Measurements from ENCODE around the gene PAPLN.

PAPLN gene

GRCh38 chr14:73209953-73210352 is 27.4 kb upstream of the PAPLN start:
- no peaks in the 10 kb centered on the region for H3K4me1 ChIP-seq (ENCODE audit: control insufficient read depth, insufficient read depth, low read length)
- no peak overlapping the region for H3K27ac ChIP-seq (ENCODE audit: low read length)
- no peak overlapping the region for H3K4me3 ChIP-seq (ENCODE audit: low read length in 2 of 2)
- no peaks in the 10 kb centered on the region for H3K9me3 ChIP-seq (ENCODE audit: control insufficient read depth in 2 of 2, low read length in 2 of 2)
- H3K27me3 ChIP-seq (ENCODE audit: control insufficient read depth in 1 of 2, insufficient read depth in 2 of 2, low read length in 2 of 2): no peaks in the 10 kb centered on the region
- no peak overlapping the region for H3K9ac ChIP-seq (ENCODE audit: low read length in 2 of 2)
- peaks cover 30 to 38% of the 10 kb centered on the region in 2 donors for H3K36me3 ChIP-seq (ENCODE audit: control insufficient read depth in 2 of 2, insufficient read depth in 2 of 2, low read length in 2 of 2)

DNA sequence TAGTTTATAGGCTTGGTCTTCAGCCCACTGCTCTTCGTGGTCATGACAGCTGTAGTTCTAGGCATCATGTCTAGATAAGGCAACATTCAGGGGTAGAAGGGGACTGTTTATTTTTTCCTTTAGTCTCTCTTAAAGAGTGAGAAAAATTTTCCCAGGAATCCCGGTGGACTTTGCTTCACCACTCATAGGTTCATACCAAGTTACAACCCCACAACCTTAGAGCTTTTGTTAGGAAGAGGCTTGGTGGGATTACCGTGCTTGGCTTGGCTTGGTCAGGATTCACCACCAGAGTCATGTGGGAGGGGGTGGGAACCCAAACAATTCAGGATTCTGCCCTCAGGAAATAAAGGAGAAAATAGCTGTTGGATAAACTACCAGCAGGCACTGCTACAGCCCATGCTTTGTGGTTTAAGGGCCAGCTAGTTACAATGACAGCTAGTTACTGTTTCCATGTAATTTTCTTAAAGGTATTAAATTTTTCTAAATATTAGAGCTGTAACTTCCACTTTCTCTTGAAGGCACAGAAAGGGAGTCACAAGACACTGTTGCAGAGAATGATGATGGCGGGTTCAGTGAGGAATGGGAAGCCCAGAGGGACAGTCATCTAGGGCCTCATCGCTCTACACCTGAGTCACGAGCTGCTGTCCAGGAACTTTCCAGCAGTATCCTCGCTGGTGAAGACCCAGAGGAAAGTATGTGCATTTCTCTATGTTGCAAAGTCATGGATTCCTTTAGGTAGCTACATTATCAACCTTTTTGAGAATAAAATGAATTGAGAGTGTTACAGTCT is 25.9 kb upstream of the PAPLN start:
- H3K4me3 ChIP-seq (ENCODE audit: low read length in 2 of 2): no peak overlapping the region
- H3K9ac ChIP-seq (ENCODE audit: low read length in 2 of 2): no peak overlapping the region
- H3K36me3 ChIP-seq (ENCODE audit: control insufficient read depth in 2 of 2, insufficient read depth in 2 of 2, low read length in 2 of 2): peaks cover 30 to 38% of the 10 kb centered on the region in 2 donors
- H3K9me3 ChIP-seq (ENCODE audit: control insufficient read depth in 2 of 2, low read length in 2 of 2): no peaks in the 10 kb centered on the region
- H3K27me3 ChIP-seq (ENCODE audit: control insufficient read depth in 1 of 2, insufficient read depth in 2 of 2, low read length in 2 of 2): no peaks in the 10 kb centered on the region
- no peak overlapping the region for H3K27ac ChIP-seq (ENCODE audit: low read length)
- no peaks in the 10 kb centered on the region for H3K4me1 ChIP-seq (ENCODE audit: control insufficient read depth, insufficient read depth, low read length)

GRCh38 chr14:73216030-73216429 is 21.3 kb upstream of the PAPLN start:
- no peak overlapping the region for H3K9ac ChIP-seq (ENCODE audit: low read length in 2 of 2)
- no peaks in the 10 kb centered on the region for H3K27me3 ChIP-seq (ENCODE audit: control insufficient read depth in 1 of 2, insufficient read depth in 2 of 2, low read length in 2 of 2)
- H3K9me3 ChIP-seq (ENCODE audit: control insufficient read depth in 2 of 2, low read length in 2 of 2): no peaks in the 10 kb centered on the region
- H3K36me3 ChIP-seq (ENCODE audit: control insufficient read depth in 2 of 2, insufficient read depth in 2 of 2, low read length in 2 of 2): peaks cover 37 to 38% of the 10 kb centered on the region in 2 donors
- no peak overlapping the region for H3K4me3 ChIP-seq (ENCODE audit: low read length in 2 of 2)
- no peaks in the 10 kb centered on the region for H3K4me1 ChIP-seq (ENCODE audit: control insufficient read depth, insufficient read depth, low read length)
- no peak overlapping the region for H3K27ac ChIP-seq (ENCODE audit: low read length)

- Histone ChIP-seq H3K4me3 (ENCODE audit: low read length in 2 of 2) (no peak overlapping the region), H3K27me3 (ENCODE audit: control insufficient read depth in 1 of 2, insufficient read depth in 2 of 2, low read length in 2 of 2) (no peaks in the 10 kb centered on the region)
These were observed 19.9 kb upstream of the PAPLN start for GRCh38 chr14:73217411-73217810.

DNA sequence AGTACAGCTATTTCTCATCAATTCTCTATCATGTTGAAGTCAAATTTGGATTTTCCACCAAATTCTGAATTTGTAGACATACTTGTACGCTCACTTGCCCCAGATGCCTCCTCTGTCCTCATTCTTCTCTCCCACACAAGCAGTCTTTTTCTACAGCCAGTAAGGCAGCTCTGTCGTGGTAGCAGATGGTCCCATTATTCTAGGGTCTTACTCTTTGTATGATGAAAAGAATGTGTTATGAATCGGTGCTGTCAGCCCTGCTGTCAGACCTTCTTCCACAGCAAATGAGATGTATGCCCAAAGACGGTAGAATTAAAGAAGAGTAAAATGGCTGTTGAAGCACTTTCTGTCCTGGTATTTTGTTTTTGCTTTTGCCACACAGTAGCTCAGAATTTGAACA is 17.2 kb upstream of the PAPLN start:
- Histone ChIP-seq H3K9ac (ENCODE audit: low read length in 2 of 2) (no peak overlapping the region), H3K4me1 (ENCODE audit: control insufficient read depth, insufficient read depth, low read length) (peaks cover 10% of the 10 kb centered on the region), H3K36me3 (ENCODE audit: control insufficient read depth in 2 of 2, insufficient read depth in 2 of 2, low read length in 2 of 2) (peaks cover 19 to 29% of the 10 kb centered on the region in 2 donors), H3K27ac (ENCODE audit: low read length) (no peak overlapping the region), H3K27me3 (ENCODE audit: control insufficient read depth in 1 of 2, insufficient read depth in 2 of 2, low read length in 2 of 2) (no peaks in the 10 kb centered on the region), H3K9me3 (ENCODE audit: control insufficient read depth in 2 of 2, low read length in 2 of 2) (no peaks in the 10 kb centered on the region), H3K4me3 (ENCODE audit: low read length in 2 of 2) (no peak overlapping the region)

More at GRCh38 chr14:73217411-73217810, 19.9 kb upstream of the PAPLN start:
- no peaks in the 10 kb centered on the region for H3K4me1 ChIP-seq (ENCODE audit: control insufficient read depth, insufficient read depth, low read length)
- H3K27ac ChIP-seq (ENCODE audit: low read length): no peak overlapping the region
- H3K9ac ChIP-seq (ENCODE audit: low read length in 2 of 2): no peak overlapping the region
- no peaks in the 10 kb centered on the region for H3K9me3 ChIP-seq (ENCODE audit: control insufficient read depth in 2 of 2, low read length in 2 of 2)
- peaks cover 30 to 31% of the 10 kb centered on the region in 2 donors for H3K36me3 ChIP-seq (ENCODE audit: control insufficient read depth in 2 of 2, insufficient read depth in 2 of 2, low read length in 2 of 2)

DNA sequence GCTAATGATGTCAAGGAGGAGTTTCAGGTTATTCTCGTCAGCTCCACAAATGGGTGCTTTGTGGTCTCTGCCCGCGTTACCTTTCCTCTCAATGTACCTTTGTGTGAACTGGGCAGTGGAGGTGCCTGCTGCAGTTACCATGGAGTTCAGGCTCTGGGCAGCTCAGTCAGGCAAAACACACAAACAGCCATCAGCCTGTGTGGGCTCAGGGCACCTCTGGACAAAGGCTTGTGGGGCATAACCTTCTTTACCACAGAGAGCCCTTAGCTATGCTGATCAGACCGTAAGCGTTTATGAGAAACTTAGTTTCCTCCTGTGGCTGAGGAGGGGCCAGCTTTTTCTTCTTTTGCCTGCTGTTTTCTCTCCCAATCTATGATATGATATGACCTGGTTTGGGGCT is 16.7 kb upstream of the PAPLN start:
- H3K27ac ChIP-seq (ENCODE audit: low read length): no peak overlapping the region
- H3K9ac ChIP-seq (ENCODE audit: low read length in 2 of 2): no peak overlapping the region
- no peaks in the 10 kb centered on the region for H3K9me3 ChIP-seq (ENCODE audit: control insufficient read depth in 2 of 2, low read length in 2 of 2)
- H3K4me3 ChIP-seq (ENCODE audit: low read length in 2 of 2): no peak overlapping the region
- H3K27me3 ChIP-seq (ENCODE audit: control insufficient read depth in 1 of 2, insufficient read depth in 2 of 2, low read length in 2 of 2): no peaks in the 10 kb centered on the region
- H3K4me1 ChIP-seq (ENCODE audit: control insufficient read depth, insufficient read depth, low read length): peaks cover 10% of the 10 kb centered on the region
- peaks cover 19 to 29% of the 10 kb centered on the region in 2 donors for H3K36me3 ChIP-seq (ENCODE audit: control insufficient read depth in 2 of 2, insufficient read depth in 2 of 2, low read length in 2 of 2)

GRCh38 chr14:73221945-73222344 is 15.4 kb upstream of the PAPLN start:
- Histone ChIP-seq H3K27ac (ENCODE audit: low read length) (no peak overlapping the region), H3K4me3 (ENCODE audit: low read length in 2 of 2) (no peak overlapping the region), H3K9me3 (ENCODE audit: control insufficient read depth in 2 of 2, low read length in 2 of 2) (no peaks in the 10 kb centered on the region), H3K27me3 (ENCODE audit: control insufficient read depth in 1 of 2, insufficient read depth in 2 of 2, low read length in 2 of 2) (no peaks in the 10 kb centered on the region), H3K9ac (ENCODE audit: low read length in 2 of 2) (no peak overlapping the region), H3K4me1 (ENCODE audit: control insufficient read depth, insufficient read depth, low read length) (peaks cover 10% of the 10 kb centered on the region), H3K36me3 (ENCODE audit: control insufficient read depth in 2 of 2, insufficient read depth in 2 of 2, low read length in 2 of 2) (peaks cover 19 to 29% of the 10 kb centered on the region in 2 donors)

DNA sequence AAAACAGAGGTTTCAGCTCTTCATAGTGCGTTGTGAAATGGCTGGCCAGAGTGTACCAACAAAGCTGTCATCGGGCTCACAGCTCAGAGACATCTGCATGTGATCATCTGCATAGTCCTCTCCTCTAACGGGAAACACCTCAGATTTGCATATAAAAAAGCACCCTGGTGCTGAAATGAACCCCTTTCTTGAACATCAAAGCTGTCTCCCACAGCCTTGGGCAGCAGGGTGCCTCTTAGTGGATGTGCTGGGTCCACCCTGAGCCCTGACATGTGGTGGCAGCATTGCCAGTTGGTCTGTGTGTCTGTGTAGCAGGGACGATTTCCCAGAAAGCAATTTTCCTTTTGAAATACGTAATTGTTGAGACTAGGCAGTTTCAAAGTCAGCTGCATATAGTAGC is 14.3 kb upstream of the PAPLN start:
- H3K36me3 ChIP-seq (ENCODE audit: control insufficient read depth in 2 of 2, insufficient read depth in 2 of 2, low read length in 2 of 2): peaks cover 13 to 23% of the 10 kb centered on the region in 2 donors
- peak overlapping the region in 1 of 2 donors; percentile 2 for H3K9ac ChIP-seq (ENCODE audit: low read length in 2 of 2)
- peak overlapping the region; percentile 46 for H3K27ac ChIP-seq (ENCODE audit: low read length)
- peaks cover 13% of the 10 kb centered on the region for H3K4me1 ChIP-seq (ENCODE audit: control insufficient read depth, insufficient read depth, low read length)
- no peaks in the 10 kb centered on the region for H3K27me3 ChIP-seq (ENCODE audit: control insufficient read depth in 1 of 2, insufficient read depth in 2 of 2, low read length in 2 of 2)
- H3K9me3 ChIP-seq (ENCODE audit: control insufficient read depth in 2 of 2, low read length in 2 of 2): no peaks in the 10 kb centered on the region
- no peak overlapping the region for H3K4me3 ChIP-seq (ENCODE audit: low read length in 2 of 2)

DNA sequence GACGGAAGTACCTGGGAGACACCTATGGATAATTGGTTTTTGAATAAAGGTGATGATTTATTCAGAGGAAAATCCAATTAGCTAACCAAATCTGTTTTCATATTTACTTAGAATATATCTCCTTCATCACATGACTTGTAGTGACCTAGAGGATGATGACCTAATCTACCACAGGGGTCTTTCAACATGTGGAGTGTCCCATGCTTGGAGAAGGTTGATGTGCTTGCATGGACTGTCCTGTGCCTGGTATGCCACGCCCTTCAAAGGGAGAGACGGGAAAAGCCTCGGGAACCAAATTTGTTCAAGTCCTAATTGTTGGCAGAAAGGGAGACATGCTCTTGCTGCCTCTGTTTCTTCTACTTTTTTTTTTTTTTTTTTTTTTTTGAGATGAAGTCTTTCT is 11.8 kb upstream of the PAPLN start:
- no peaks in the 10 kb centered on the region for H3K27me3 ChIP-seq (ENCODE audit: control insufficient read depth in 1 of 2, insufficient read depth in 2 of 2, low read length in 2 of 2)
- H3K4me3 ChIP-seq (ENCODE audit: low read length in 2 of 2): no peak overlapping the region
- peaks cover 24% of the 10 kb centered on the region for H3K4me1 ChIP-seq (ENCODE audit: control insufficient read depth, insufficient read depth, low read length)
- H3K36me3 ChIP-seq (ENCODE audit: control insufficient read depth in 2 of 2, insufficient read depth in 2 of 2, low read length in 2 of 2): peaks cover 0 to 6% of the 10 kb centered on the region in 2 donors
- H3K9me3 ChIP-seq (ENCODE audit: control insufficient read depth in 2 of 2, low read length in 2 of 2): no peaks in the 10 kb centered on the region
- no peak overlapping the region for H3K27ac ChIP-seq (ENCODE audit: low read length)
- H3K9ac ChIP-seq (ENCODE audit: low read length in 2 of 2): no peak overlapping the region

- Histone ChIP-seq H3K4me3 (ENCODE audit: low read length in 2 of 2) (peak overlapping the region; percentile 0 to 57), H3K4me1 (ENCODE audit: control insufficient read depth, insufficient read depth, low read length) (peaks cover 25% of the 10 kb centered on the region), H3K9me3 (ENCODE audit: control insufficient read depth in 2 of 2, low read length in 2 of 2) (no peaks in the 10 kb centered on the region), H3K27me3 (ENCODE audit: control insufficient read depth in 1 of 2, insufficient read depth in 2 of 2, low read length in 2 of 2) (no peaks in the 10 kb centered on the region), H3K36me3 (ENCODE audit: control insufficient read depth in 2 of 2, insufficient read depth in 2 of 2, low read length in 2 of 2) (no peaks in the 10 kb centered on the region), H3K27ac (ENCODE audit: low read length) (peak overlapping the region; percentile 18), H3K9ac (ENCODE audit: low read length in 2 of 2) (no peak overlapping the region)
These were observed 9.2 kb upstream of the PAPLN start for GRCh38 chr14:73227812-73228781.
